Neural progenitor cell (in vitro differentiated cells): ENCODE measurements around the gene P4HA2. TPM values are rescaled to one million over a fixed set of nuclear protein-coding genes. Genes with fewer than 3 reads are reported as not detected.

ENCODE experiments used
- DNase-seq: peaks from one replicate; pipeline ENCODE4 v3.0.0-alpha.2; 2016; ENCODE audit warnings: low spot score
- H2AFZ ChIP-seq: fragments of 200-600 bp; sonication (generic); replicated peaks from 2 replicates; pipeline ENCODE4 v1.6.1; 2016; ENCODE audit warnings: antibody characterized with exemption
- H3F3A ChIP-seq: fragments of 200-600 bp; sonication (generic); 2 replicates; pipeline ENCODE4 v1.6.1; 2016; ENCODE audit warnings: antibody characterized with exemption, low read depth
- H3K27ac ChIP-seq: fragments of 200-600 bp; sonication (generic); 2 replicates; pipeline ENCODE4 v1.5.1; 2016; ENCODE audit warnings: mild to moderate bottlenecking
- H3K27me3 ChIP-seq: fragments of 200-600 bp; sonication (generic); 2 replicates; pipeline ENCODE4 v1.6.1; 2016; ENCODE audit warnings: mild to moderate bottlenecking, moderate library complexity
- H3K36me3 ChIP-seq: fragments of 200-600 bp; sonication (generic); 2 replicates; pipeline ENCODE4 v1.5.1; 2016
- H3K4me1 ChIP-seq: fragments of 200-600 bp; sonication (generic); 2 replicates; pipeline ENCODE4 v1.6.1; 2016; ENCODE audit warnings: mixed run types
- H3K4me2 ChIP-seq: fragments of 200-600 bp; sonication (generic); 2 replicates; pipeline ENCODE4 v1.6.1; 2016
- H3K4me3 ChIP-seq: fragments of 200-600 bp; sonication (generic); 2 replicates; pipeline ENCODE4 v1.5.1; 2016
- H3K79me2 ChIP-seq: fragments of 200-600 bp; sonication (generic); 2 replicates; pipeline ENCODE4 v1.6.1; 2016; ENCODE audit warnings: low read depth
- H3K9ac ChIP-seq: fragments of 200-600 bp; sonication (generic); 2 replicates; pipeline ENCODE4 v1.6.1; 2016
- H3K9me3 ChIP-seq: fragments of 200-600 bp; sonication (generic); 2 replicates; pipeline ENCODE4 v1.5.1; 2016; ENCODE audit warnings: low read depth
- H4K20me1 ChIP-seq: fragments of 200-600 bp; sonication (generic); 2 replicates; pipeline ENCODE4 v1.6.1; 2016; ENCODE audit warnings: low read depth
- H3K27ac Mint-ChIP-seq: 3 replicates; pipeline ENCODE4 v1.8.0; 2021; ENCODE audit warnings: mixed read lengths
- H3K27me3 Mint-ChIP-seq: 2 replicates; pipeline ENCODE4 v1.8.0; 2022; ENCODE audit warnings: low read depth, mild to moderate bottlenecking, inconsistent platforms, moderate library complexity, mixed read lengths; ENCODE audit not compliant: insufficient read depth
- H3K36me3 Mint-ChIP-seq: 3 replicates; pipeline ENCODE4 v1.8.0; 2021; ENCODE audit warnings: mixed read lengths
- H3K4me1 Mint-ChIP-seq: 3 replicates; pipeline ENCODE4 v1.8.0; 2021; ENCODE audit warnings: mixed read lengths
- H3K4me3 Mint-ChIP-seq: 3 replicates; pipeline ENCODE4 v1.8.0; 2021; ENCODE audit warnings: mild to moderate bottlenecking, moderate library complexity, mixed read lengths
- H3K9me3 Mint-ChIP-seq: 3 replicates; pipeline ENCODE4 v1.8.0; 2020; ENCODE audit warnings: mixed read lengths
- EZH2 ChIP-seq: fragments of 200-600 bp; sonication (generic); IDR thresholded peaks from 2 replicates; pipeline ENCODE4 v1.6.1; 2017; ENCODE audit warnings: antibody characterized with exemption, mild to moderate bottlenecking, moderate library complexity
- EZH2phosphoT487 ChIP-seq: fragments of 200-600 bp; sonication (generic); IDR thresholded peaks from 2 replicates; pipeline ENCODE4 v1.6.1; 2017; ENCODE audit warnings: antibody characterized with exemption
- total RNA-seq: library from RNA; depleted of rRNA; stranded (reverse); fragments of >200 nt; gene quantifications from 2 replicates; pipeline ENCODE4 v1.2.3, GENCODE V29; 2015; ENCODE audit warnings: low replicate concordance
- TF ChIP-seq, protein P1 (sequence below): fragments of 200-600 bp; sonication (generic); IDR thresholded peaks from 2 replicates; pipeline ENCODE4 v1.5.1; 2017; ENCODE audit warnings: antibody characterized with exemption, mild to moderate bottlenecking

The P4HA2 gene
- total RNA-seq, 1 donor from 2014 or later: 15.9 TPM

DNA sequence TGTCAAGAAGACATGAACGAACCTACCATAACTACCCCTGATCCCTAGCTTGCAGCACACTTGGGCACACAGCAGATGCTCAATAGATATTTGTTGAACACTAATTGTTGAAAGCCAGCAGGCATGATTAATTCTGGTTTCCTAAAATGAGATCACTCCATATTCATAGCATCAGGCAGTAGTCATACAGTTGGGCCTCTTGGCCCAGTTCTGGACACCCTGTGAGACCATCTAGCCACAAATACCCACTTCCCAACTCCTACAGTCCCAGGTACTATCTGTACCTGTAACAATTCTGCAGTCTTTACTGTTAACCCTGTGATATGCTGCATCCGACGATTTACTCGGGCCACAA, 24.2 kb downstream of the P4HA2 start:
- Histone ChIP-seq H3K4me3 (no peak overlapping the region), H2AFZ (no peak overlapping the region), H3F3A (no peaks in the 10 kb centered on the region), H3K27ac (no peak overlapping the region), H3K9ac (no peak overlapping the region), H3K4me2 (no peak overlapping the region), H4K20me1 (no peaks in the 10 kb centered on the region), H3K9me3 (no peaks in the 10 kb centered on the region), H3K27me3 (no peaks in the 10 kb centered on the region), H3K4me1 (peaks cover 5% of the 10 kb centered on the region), H3K79me2 (no peaks in the 10 kb centered on the region), H3K36me3 (no peaks in the 10 kb centered on the region)
- Mint-ChIP-seq H3K4me1 (peaks cover 25% of the 10 kb centered on the region), H3K27me3 (no peaks in the 10 kb centered on the region), H3K4me3 (no peak overlapping the region), H3K9me3 (no peaks in the 10 kb centered on the region), H3K36me3 (peaks cover 12% of the 10 kb centered on the region), H3K27ac (no peak overlapping the region)
- no peak for DNase-seq
- TF ChIP-seq EZH2phosphoT487 (no peak), EZH2 (no peak)
- TF ChIP-seq, protein P1, sequence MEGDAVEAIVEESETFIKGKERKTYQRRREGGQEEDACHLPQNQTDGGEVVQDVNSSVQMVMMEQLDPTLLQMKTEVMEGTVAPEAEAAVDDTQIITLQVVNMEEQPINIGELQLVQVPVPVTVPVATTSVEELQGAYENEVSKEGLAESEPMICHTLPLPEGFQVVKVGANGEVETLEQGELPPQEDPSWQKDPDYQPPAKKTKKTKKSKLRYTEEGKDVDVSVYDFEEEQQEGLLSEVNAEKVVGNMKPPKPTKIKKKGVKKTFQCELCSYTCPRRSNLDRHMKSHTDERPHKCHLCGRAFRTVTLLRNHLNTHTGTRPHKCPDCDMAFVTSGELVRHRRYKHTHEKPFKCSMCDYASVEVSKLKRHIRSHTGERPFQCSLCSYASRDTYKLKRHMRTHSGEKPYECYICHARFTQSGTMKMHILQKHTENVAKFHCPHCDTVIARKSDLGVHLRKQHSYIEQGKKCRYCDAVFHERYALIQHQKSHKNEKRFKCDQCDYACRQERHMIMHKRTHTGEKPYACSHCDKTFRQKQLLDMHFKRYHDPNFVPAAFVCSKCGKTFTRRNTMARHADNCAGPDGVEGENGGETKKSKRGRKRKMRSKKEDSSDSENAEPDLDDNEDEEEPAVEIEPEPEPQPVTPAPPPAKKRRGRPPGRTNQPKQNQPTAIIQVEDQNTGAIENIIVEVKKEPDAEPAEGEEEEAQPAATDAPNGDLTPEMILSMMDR: no peak

DNA sequence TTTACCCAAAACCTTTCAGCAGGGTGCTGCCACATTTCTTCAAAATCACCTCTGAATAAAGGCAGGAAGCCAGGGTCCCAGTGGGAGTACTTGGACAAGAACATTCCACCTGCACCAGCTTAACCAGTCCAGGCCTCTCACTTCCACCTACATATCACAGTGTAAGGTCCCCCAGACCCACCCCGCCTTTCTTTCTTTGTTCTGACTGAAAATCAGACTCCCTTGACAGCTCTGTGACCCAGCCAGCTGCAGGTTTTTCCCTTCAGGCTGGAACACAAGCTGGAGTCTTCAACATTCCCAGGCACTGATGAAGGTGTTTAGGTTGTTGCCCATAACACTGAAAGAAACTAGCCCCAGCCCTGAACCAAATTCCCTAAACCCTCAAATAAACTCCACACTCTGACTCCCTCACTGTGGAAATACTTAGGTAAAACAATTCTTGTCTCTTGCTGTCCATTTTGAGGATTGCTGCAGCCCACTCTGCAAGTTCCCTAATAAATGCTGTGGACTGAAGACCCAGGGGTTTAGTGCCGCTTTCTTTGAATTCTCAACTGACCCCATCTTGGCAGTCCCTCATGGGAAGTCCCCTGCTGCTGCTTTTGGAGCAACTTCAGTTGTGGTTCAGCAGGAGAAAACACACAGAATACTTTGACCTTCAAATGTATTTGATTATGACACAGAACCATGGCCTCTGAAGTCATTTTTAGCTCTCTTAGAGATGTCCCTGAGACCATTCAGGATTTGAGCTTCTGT, 24.8 kb downstream of the P4HA2 start:
- H3K4me1 Mint-ChIP-seq: peaks cover 23% of the 10 kb centered on the region
- H3K79me2 ChIP-seq: no peaks in the 10 kb centered on the region
- no peaks in the 10 kb centered on the region for H3K9me3 Mint-ChIP-seq
- no peaks in the 10 kb centered on the region for H3K9me3 ChIP-seq
- H3K27ac ChIP-seq: no peak overlapping the region
- H3K4me3 ChIP-seq: no peak overlapping the region
- H3K36me3 Mint-ChIP-seq: peaks cover 12% of the 10 kb centered on the region
- no peak overlapping the region for H3K4me2 ChIP-seq
- H3F3A ChIP-seq: no peaks in the 10 kb centered on the region
- TF ChIP-seq EZH2phosphoT487 (no peak), EZH2 (no peak)
- TF ChIP-seq, protein P1: no peak
- no peak overlapping the region for H3K9ac ChIP-seq
- no peaks in the 10 kb centered on the region for H4K20me1 ChIP-seq
- no peak overlapping the region for H3K4me3 Mint-ChIP-seq
- peak overlapping the region; percentile 54 for H3K27ac Mint-ChIP-seq
- H3K36me3 ChIP-seq: no peaks in the 10 kb centered on the region
- peaks cover 4% of the 10 kb centered on the region for H3K4me1 ChIP-seq
- H2AFZ ChIP-seq: no peak overlapping the region
- H3K27me3 ChIP-seq: no peaks in the 10 kb centered on the region
- no peaks in the 10 kb centered on the region for H3K27me3 Mint-ChIP-seq
- no peak for DNase-seq

DNA sequence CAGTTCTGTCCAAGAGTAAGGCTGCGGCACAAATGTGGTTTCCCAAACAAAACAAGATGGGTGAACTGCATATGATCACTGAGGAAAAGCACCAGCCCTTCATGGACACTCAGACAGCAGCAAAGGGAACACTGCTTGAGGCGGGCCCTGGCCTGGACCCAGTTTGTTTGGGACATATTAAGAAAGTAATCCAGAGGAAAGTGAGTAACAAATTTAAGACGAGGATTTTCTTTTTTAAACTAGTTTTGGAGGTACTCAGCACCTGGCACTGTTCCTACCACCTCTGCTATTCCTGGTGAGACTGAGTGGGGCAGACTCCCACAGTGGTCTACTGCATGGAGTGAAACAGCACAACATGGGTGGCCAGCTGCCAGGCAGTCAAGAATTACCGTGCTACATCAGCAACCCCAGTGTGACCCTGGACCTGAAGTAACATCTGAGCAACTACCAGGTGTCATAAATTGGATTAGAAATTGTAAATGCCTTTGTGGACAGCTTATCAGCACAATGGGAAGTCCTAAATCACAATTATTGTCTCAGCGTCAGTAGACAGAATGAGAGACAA, 28.5 kb downstream of the P4HA2 start:
- Histone ChIP-seq H3K27ac (no peak overlapping the region), H3F3A (no peaks in the 10 kb centered on the region), H3K9ac (no peak overlapping the region), H3K4me3 (no peak overlapping the region), H3K4me2 (no peak overlapping the region), H2AFZ (no peak overlapping the region), H3K9me3 (no peaks in the 10 kb centered on the region), H3K79me2 (no peaks in the 10 kb centered on the region), H3K4me1 (no peaks in the 10 kb centered on the region), H3K36me3 (no peaks in the 10 kb centered on the region), H3K27me3 (no peaks in the 10 kb centered on the region), H4K20me1 (no peaks in the 10 kb centered on the region)
- no peak for DNase-seq
- H3K36me3 Mint-ChIP-seq: peaks cover under 1% of the 10 kb centered on the region
- H3K27me3 Mint-ChIP-seq: no peaks in the 10 kb centered on the region
- H3K9me3 Mint-ChIP-seq: no peaks in the 10 kb centered on the region
- H3K4me1 Mint-ChIP-seq: peaks cover 14% of the 10 kb centered on the region
- H3K27ac Mint-ChIP-seq: no peak overlapping the region
- H3K4me3 Mint-ChIP-seq: no peak overlapping the region
- TF ChIP-seq EZH2phosphoT487: no peak
- TF ChIP-seq, protein P1: no peak
- TF ChIP-seq EZH2: no peak
